CMK (cell line): ENCODE measurements around the gene NKX1-1.

ENCODE experiments used
- DNase-seq: peaks from one replicate; pipeline ENCODE4 v3.0.0-alpha.2; 2010; ENCODE audit warnings: low read depth

The NKX1-1 gene

DNA sequence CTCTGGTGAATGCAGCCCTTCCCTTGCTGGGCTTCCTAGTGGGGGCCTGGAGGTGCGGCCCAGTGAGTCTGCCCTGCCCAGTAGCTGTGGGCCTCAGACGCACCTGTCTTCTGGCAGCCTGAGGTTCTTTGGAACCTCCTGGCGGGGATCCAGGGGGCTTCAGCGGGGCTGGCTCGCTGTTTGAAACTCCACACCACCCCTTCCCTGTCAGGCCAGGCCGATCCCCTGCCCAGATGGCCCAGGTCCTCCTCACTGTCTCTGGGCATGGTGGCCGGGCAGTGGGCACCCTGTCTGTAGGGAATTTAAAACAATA is 10.7 kb upstream of the NKX1-1 start:
- no peak for DNase-seq

GRCh38 chr4:1416051-1416947 is 10.1 kb upstream of the NKX1-1 start:
- no peak for DNase-seq

- DNase-seq: no peak
These were observed 9.4 kb upstream of the NKX1-1 start for GRCh38 chr4:1415681-1415981.

GRCh38 chr4:1414831-1415680 is 8.8 kb upstream of the NKX1-1 start:
- no peak for DNase-seq

DNA sequence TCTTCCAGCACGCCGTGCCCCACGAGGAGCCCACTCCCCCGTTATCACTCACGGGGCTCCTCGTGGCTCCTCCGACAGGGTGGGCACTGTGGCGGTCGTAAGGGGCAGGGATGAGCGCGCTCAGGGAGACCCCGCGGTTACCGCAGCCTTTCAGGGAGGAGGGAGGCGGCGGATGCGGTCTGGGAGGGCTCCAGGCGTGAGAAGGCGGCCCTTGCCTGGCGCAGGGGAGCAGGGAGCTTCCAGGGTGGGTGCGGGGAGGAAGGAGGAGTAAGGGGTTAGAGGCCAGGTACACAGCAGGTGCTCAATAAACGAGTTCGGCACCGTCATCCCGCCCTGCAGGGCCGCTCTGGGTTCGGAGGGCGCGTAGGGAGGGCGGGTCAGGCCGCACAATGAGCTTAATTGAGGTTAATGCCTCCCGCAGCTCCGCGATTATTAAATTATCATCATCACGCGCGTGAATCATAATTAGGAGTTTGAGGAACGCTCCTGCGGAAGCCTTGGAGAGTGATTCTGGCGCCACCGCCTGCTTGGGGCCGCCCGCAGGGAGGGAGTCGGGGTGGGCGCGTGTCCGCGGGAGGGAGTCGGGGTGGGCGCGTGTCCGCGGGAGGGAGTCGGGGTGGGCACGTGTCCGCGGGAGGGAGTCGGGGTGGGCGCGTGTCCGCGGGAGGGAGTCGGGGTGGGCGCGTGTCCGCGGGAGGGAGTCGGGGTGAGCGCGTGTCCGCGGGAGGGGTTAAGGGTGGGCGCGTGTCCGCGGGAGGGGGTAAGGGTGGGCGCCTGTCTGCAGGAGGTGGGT is 7.6 kb upstream of the NKX1-1 start:
- no peak for DNase-seq

DNA sequence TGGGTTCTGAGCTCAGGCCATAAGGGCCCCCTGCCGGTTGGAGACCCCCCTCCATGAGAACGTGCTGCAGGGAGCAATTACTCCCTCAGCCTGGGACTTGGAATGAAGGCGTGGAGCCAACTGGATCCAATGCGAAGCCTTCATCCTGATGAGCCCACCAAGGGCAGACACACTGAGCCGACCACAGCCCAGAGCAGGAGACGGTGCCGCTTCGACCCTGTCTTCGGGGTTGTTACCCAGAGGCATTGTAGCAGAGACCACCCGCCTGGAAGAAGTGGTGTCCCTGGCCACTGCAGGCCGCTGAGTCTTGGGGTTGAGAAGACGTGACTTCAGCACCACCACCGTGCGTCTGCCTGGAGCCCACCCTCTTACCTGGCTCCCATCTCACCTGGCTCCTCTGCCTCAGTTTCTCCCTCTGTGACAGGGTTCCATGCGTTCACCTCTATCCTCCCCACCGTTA is 7.0 kb upstream of the NKX1-1 start:
- no peak for DNase-seq

- no peak for DNase-seq
These were observed 6.3 kb upstream of the NKX1-1 start for GRCh38 chr4:1412376-1413203.

- DNase-seq: no peak
These were observed 5.5 kb upstream of the NKX1-1 start for GRCh38 chr4:1411436-1412375.

DNA sequence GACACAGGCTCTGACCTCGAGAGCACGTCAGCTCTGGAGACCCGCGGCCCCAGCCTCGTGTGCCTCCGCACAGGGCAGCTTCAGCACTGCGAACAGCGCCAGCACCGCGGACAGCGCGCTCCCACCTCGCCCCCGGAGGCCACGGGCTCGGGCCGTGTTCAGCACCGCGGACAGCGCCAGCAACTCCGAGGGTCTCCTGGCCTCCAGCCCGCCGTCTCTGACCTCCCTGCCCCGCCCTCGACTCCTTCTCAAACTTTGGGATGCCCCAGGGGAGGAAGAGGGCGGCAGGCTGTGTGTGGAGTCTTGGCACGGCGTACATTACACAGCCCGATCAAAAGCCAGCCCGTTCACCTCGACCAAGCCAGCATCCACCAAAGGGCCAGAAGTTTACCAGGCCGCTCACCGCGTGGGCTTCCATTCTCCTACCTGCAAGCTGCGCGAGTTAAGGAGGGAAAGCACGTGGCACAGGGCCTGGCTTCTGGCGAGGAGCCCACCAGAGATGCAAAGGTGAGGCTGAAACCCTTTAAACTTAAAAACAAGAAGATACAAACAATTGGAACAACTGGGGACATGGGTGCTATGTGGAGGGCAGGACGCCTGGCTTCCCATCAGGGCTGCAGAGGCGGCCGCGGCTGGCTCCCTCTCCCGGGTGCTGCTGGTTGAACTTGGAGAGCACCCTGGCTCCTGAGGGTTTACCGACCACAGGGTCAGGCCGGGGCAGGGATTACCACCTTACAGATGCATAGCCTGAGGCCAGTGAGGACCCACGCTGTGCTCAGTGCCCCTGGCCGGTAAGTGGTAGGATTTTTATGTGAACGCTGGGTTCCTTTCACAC is 4.5 kb upstream of the NKX1-1 start:
- DNase-seq: peak; percentile 11

GRCh38 chr4:1409491-1410425 is 3.5 kb upstream of the NKX1-1 start:
- no peak for DNase-seq

DNA sequence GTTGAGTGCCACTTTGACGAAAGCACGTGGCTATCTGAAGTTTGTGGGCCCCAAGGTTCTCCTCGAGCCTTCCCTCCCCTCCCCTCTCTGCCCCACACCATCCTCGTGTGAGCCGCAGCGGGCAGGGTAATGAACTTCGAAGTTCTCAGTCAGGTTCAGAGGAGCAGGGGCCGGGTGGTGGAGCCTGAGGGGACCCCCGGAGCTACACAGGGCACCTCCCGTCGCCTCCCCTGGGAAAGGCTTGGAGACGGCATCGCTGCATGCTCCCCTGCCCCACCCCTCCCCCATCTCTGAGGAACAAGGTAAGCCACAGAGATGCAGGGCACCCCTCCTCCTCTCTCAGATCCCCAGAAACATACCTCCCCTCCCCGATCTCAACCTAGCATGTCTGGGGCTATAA is 2.8 kb upstream of the NKX1-1 start:
- DNase-seq: no peak

- DNase-seq: no peak
These were observed 2.2 kb upstream of the NKX1-1 start for GRCh38 chr4:1408418-1408817.

GRCh38 chr4:1407657-1408333 is 1.6 kb upstream of the NKX1-1 start:
- no peak for DNase-seq

DNA sequence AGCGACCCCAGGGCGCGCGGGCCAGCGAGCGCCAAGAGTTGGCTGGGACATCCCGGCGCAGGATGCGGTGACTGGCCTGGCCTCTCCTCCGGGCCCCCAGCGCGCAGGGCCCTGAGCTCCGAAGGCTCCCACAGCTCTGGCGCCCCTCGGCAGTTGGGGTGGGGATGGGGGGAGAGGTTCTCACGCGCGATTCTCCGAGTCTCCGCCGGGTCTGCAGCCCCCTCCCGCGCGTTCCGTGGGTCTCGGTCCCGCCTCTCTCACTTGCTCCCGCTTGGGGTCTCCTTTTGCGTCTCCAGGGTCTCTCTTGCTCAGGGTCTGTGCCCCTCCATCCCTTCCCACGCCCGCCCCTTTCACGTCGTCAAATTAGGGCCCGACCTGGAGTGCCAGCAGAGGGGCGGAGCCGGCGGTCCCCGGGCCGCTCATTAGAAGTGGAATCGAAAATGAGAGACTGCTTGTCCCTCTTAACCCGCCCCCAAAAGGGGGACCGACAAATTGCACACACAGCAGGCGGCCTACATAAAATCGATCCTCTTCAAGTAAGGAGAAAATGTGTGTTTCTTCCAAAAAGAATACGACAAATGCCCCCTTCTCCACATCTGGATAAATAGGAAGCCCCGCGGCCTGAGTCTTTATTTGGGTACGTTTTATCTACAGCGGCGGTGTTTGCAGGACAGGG is 877 bp upstream of the NKX1-1 start:
- no peak for DNase-seq

- DNase-seq: no peak
These were observed 427 bp downstream of the NKX1-1 start for GRCh38 chr4:1405636-1406393.

- no peak for DNase-seq
These were observed 997 bp downstream of the NKX1-1 start for GRCh38 chr4:1405254-1405635.
